Adrenal gland (tissue), 19 donors: ENCODE measurements around the gene SPATA31D3. TPM values are rescaled to one million over a fixed set of nuclear protein-coding genes. Genes with fewer than 3 reads are reported as not detected.
"Not testable (repeated sequence)": the region's sequence is repeated elsewhere in the genome, so short reads cannot be mapped to it uniquely, and the experiment has no call there.

Experiments used
- DNase-seq, 7 donors: peaks; one replicate each; pipeline ENCODE4 v3.0.0-alpha.2; 2019 to 2020
- H3K27ac ChIP-seq, 5 donors: fragments of 200-600 bp; sonication (generic) in 4 of 5; 1 replicate in 3 of 5; 2 replicates in 2 of 5; pipeline versions ENCODE4 v1.5.1 to v1.8.0; 2016 to 2020; ENCODE audit warnings: mild to moderate bottlenecking in 1 of 5
- H3K27me3 ChIP-seq: fragments of 200-600 bp; 2 replicates; pipeline ENCODE4 v1.8.0; 2021
- H3K36me3 ChIP-seq, 2 donors: fragments of 200-600 bp; replicated peaks in 1 of 2; 1 replicate in 1 of 2; 2 replicates in 1 of 2; pipeline versions ENCODE4 v1.5.1 to v1.8.0; 2018 to 2022
- H3K4me1 ChIP-seq, 2 donors: fragments of 200-600 bp; replicated peaks in 1 of 2; 1 replicate in 1 of 2; 2 replicates in 1 of 2; pipeline versions ENCODE4 v1.5.1 to v1.8.0; 2018 to 2021
- H3K4me3 ChIP-seq, 4 donors: fragments of 200-600 bp; sonication (generic) in 3 of 4; one replicate each; pipeline ENCODE4 v1.5.1; 2016 to 2018
- H3K9me3 ChIP-seq, 3 donors: fragments of 200-600 bp; sonication (generic) in 1 of 3; replicated peaks in 1 of 3; 1 replicate in 2 of 3; 2 replicates in 1 of 3; pipeline versions ENCODE4 v1.5.1 to v1.8.0; 2016 to 2021
- POLR2A ChIP-seq, 2 donors: fragments of 450-650 bp; IDR thresholded peaks; one replicate each; pipeline ENCODE4 v1.6.1; 2017; ENCODE audit warnings: antibody characterized with exemption in 2 of 2, mild to moderate bottlenecking in 2 of 2, moderate library complexity in 1 of 2
- WGBS, 4 donors: extraction: QIAGEN DNeasy Blood & Tissue Kit in 2 of 4; methylation state at CpG; one replicate each; pipeline versions ENCODE4 v1.1.5 to v1.1.7; 2013 to 2017; 5-methylcytosine and 5-hydroxymethylcytosine counted together
- intact Hi-C, 2 donors: fragments of 100-400 bp; cut with DNase I; formaldehyde crosslinking; loops; one replicate each; pipeline versions ENCODE4 v1.14.1 to v1.15.0; 2022 to 2023
- long read RNA-seq, 10 donors: library from polyadenylated mRNA in 3 of 10; unstranded in 2 of 10; stranded (forward) in 1 of 10; transcript quantifications; one replicate each; pipeline ENCODE4 v2.0.0 and lab custom pipeline, GENCODE V29; 2021 to 2026
- polyA plus RNA-seq, 3 donors: library from polyadenylated mRNA; stranded (reverse); fragments of 200-250 nt in 2 of 3; fragments of 350-450 nt in 1 of 3; fragmentation: Illumina TruSeq in 1 of 3; extraction: RNeasy Lipid Tissue Mini Kit (QIAGEN cat#74804) in 1 of 3; gene quantifications; one replicate each; pipeline ENCODE4 v1.2.3, GENCODE V29; 2013 to 2014
- total RNA-seq, 9 donors: library from RNA; depleted of rRNA in 4 of 9; stranded (reverse); fragments of >200 nt in 4 of 9; fragments of 120-200 nt in 1 of 9; fragmentation: NEBNext Ultra II Directional in 1 of 9; extraction: Animal tissue kit (Norgen Biotek cat#: 25700) in 1 of 9; gene quantifications; one replicate each; pipeline versions ENCODE4 v1.1.0 to v1.2.4, GENCODE V29; 2013 to 2023
- TF ChIP-seq, protein P1 (sequence below), 6 experiments: fragments of 450-650 bp in 4 of 6; fragments of 200-600 bp in 2 of 6; sonication (generic) in 1 of 6; IDR thresholded peaks; 1 replicate in 5 of 6; 2 replicates in 1 of 6; pipeline versions ENCODE4 v1.5.1 to v1.8.0; 2016 to 2021; ENCODE audit warnings: antibody characterized with exemption in 6 of 6, mild to moderate bottlenecking in 2 of 6, moderate library complexity in 1 of 6
- donor health status: healthy with polysubstance abuse.
- donor health status: Bipolar disorder and iron deficiency.
- donor health status: DM: yes; HTN: yes; CAD: no.
- donor health status: DM: no; HTN: no; CAD: no.
- donor health status: DM: no; HTN: no; CAD: no.
- donor health status: DM: yes; HTN: yes; CAD: no.

The SPATA31D3 gene
- total RNA-seq (not detected), polyA plus RNA-seq (under 1 TPM in 1 of 3 donors, not detected in 2; 0.08 TPM)
- long read RNA-seq, donor 1 = 0 reads
- long read RNA-seq, donor 2 = 0 reads
- long read RNA-seq, donor 3 = 0 reads
- long read RNA-seq, donor 4 = 0 reads
- long read RNA-seq, donor 5 = 0 reads
- long read RNA-seq, donor 6 = 0 reads
- long read RNA-seq, donor 7 = 0 reads
- long read RNA-seq, donor 8 = 0 reads
- long read RNA-seq, donor 9 = 0 reads
- long read RNA-seq, donor 10 = 0 reads

DNA sequence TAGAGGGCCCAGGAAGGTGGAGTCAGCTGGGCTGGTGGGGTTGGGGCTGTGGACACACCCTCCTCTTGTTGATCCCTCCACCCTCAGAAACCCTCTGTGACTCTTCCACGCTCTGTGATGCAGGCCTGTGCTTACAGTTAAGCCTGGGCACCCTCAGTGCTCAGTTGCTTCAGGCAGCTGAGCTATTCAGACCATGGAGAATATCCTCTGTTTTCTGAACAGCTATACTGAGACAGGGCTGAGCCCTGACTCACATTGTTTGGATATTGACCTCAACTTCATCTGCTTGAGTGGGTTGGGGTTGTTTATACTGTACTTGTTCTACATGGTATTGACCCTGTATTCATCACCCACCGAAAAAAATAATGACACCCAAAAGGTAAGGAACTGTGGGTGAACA lies at the start of gene SPATA31D3:
Gene SPATA31D3, plus strand, starts transcription at position 108 of the 400 bp plus-strand sequence. Its CDS starts 86 bp downstream, at position 194.
- H3K27ac ChIP-seq, H3K4me1 ChIP-seq, H3K9me3 ChIP-seq, H3K27me3 ChIP-seq, H3K4me3 ChIP-seq, intact Hi-C loops, DNase-seq, H3K36me3 ChIP-seq: not testable (repeated sequence)
- WGBS, 4 donors = no CpG with 5 or more reads among the region's 2 CpGs

DNA sequence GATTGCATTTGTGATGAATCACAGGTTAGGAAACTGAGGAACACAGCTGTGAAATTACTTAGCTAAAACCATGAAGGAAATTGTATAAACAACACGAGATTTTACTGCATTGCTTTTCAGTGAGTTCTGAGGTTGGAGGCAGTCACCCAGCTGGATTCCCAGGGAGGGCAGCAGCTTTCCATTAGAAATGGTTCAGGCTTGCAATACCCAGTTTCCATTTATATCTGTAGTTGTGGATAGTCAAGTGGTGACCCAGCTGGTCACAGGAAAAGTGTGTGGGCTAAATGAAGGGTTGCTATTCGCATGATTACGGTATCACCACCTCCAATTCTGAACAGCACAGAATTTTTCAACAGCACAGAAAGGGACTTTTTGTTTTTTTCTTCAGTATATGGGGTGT lies 49.4 kb upstream of the SPATA31D3 start:
- no peak overlapping the region for H3K4me3 ChIP-seq
- no peaks in the 10 kb centered on the region for H3K36me3 ChIP-seq
- no peaks in the 10 kb centered on the region for H3K4me1 ChIP-seq
- DNase-seq = no peak
- no peaks in the 10 kb centered on the region for H3K9me3 ChIP-seq
- intact Hi-C loops = no loop called here
- TF ChIP-seq POLR2A (IDR thresholded peaks at IDR 0.05) = no peak
- TF ChIP-seq, protein P1, sequence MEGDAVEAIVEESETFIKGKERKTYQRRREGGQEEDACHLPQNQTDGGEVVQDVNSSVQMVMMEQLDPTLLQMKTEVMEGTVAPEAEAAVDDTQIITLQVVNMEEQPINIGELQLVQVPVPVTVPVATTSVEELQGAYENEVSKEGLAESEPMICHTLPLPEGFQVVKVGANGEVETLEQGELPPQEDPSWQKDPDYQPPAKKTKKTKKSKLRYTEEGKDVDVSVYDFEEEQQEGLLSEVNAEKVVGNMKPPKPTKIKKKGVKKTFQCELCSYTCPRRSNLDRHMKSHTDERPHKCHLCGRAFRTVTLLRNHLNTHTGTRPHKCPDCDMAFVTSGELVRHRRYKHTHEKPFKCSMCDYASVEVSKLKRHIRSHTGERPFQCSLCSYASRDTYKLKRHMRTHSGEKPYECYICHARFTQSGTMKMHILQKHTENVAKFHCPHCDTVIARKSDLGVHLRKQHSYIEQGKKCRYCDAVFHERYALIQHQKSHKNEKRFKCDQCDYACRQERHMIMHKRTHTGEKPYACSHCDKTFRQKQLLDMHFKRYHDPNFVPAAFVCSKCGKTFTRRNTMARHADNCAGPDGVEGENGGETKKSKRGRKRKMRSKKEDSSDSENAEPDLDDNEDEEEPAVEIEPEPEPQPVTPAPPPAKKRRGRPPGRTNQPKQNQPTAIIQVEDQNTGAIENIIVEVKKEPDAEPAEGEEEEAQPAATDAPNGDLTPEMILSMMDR (IDR thresholded peaks at IDR 0.05) = no peak
- no peaks in the 10 kb centered on the region for H3K27me3 ChIP-seq
- 91 to 95% (median 93%) methylated on average over 3 of the region's 3 CpGs for WGBS, 4 donors
- H3K27ac ChIP-seq = no peak overlapping the region

DNA sequence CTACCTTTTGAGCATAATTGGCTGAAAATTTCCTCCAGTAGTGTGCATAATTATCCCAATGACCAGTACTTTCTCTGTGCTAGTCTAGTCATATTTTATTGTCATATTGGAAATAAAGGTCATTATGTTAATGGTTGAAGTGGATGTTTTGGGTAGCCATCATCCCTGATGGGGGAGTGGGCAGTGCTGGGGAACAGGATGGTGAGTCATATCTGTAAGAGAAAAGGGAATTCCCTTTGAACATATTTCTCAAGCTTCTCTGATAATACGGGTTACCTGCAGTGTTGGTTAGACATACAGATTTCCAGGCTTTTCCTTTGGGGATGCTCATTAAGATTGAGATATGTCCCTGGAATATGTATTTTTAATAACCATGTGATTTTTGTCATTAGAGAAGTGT lies 48.4 kb upstream of the SPATA31D3 start:
- TF ChIP-seq, protein P1 (IDR thresholded peaks at IDR 0.05) = no peak
- no peak for TF ChIP-seq POLR2A (IDR thresholded peaks at IDR 0.05)
- H3K9me3 ChIP-seq = no peaks in the 10 kb centered on the region
- no peaks in the 10 kb centered on the region for H3K4me1 ChIP-seq
- no peak for DNase-seq
- no peaks in the 10 kb centered on the region for H3K36me3 ChIP-seq
- 59 to 88% (median 80%) methylated on average over 1 of the region's 1 CpG for WGBS, 4 donors
- no peaks in the 10 kb centered on the region for H3K27me3 ChIP-seq
- no peak overlapping the region for H3K4me3 ChIP-seq
- intact Hi-C loops = no loop called here
- H3K27ac ChIP-seq = no peak overlapping the region

DNA sequence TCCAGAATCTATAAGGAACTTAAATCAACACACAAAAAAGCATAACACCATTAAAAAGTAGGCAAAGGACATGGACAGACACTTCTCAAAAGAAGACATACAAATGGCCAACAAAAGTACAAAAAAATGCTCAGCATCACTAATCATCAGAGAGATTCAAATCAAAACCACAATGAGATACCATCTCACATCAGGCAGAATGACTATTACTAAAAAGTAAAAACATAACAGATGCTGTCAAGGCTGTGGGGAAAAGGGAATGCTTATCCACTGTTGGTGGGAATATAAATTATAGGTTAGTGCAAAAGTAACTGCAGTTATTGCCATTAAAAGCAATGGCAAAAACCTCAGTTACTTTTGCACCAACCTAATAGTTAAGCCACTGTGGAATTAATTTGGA lies 47.2 kb upstream of the SPATA31D3 start:
- intact Hi-C loops = no loop called here
- Histone ChIP-seq H3K9me3 (no peaks in the 10 kb centered on the region), H3K27ac (no peak overlapping the region), H3K4me1 (no peaks in the 10 kb centered on the region), H3K4me3 (no peak overlapping the region), H3K27me3 (no peaks in the 10 kb centered on the region), H3K36me3 (no peaks in the 10 kb centered on the region)
- TF ChIP-seq, protein P1 (IDR thresholded peaks at IDR 0.05) = no peak
- TF ChIP-seq POLR2A (IDR thresholded peaks at IDR 0.05) = no peak
- DNase-seq = no peak

DNA sequence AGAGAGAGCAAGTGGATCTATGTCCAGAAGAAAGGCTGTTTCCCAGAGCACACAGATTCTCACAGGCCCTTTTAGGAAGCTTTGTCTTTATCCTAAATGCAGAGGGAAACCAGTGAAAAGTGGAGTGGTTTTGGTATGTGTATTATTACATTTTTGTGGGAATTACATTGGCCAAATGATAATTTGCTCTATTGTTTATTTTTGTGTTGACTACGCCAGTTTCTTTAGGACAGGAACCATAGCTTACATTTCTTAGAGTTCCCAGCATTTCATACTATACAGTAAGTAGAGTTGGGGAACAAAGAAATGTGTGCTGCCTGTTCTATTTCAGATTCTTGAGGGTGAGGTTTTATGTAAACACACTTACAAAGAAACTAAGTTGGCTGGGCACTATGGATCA lies 44.4 kb upstream of the SPATA31D3 start:
- 92 to 100% (median 97%) methylated on average over 1 of the region's 1 CpG for WGBS, 4 donors

More for the DNA sequence above, 44.4 kb upstream of the SPATA31D3 start:
- TF ChIP-seq, protein P1 (IDR thresholded peaks at IDR 0.05) = no peak
- TF ChIP-seq POLR2A (IDR thresholded peaks at IDR 0.05) = no peak
- no peaks in the 10 kb centered on the region for H3K27me3 ChIP-seq
- intact Hi-C loops = no loop called here
- H3K36me3 ChIP-seq = no peaks in the 10 kb centered on the region
- no peak overlapping the region for H3K27ac ChIP-seq
- no peaks in the 10 kb centered on the region for H3K4me1 ChIP-seq
- H3K4me3 ChIP-seq = no peak overlapping the region
- no peaks in the 10 kb centered on the region for H3K9me3 ChIP-seq
- DNase-seq = no peak
